Body of pancreas (tissue), 4 donors: ENCODE data around the gene PGLYRP2.

Experiments used
- CTCF ChIP-seq, 7 experiments: fragments of 450-650 bp in 4 of 7; fragments of 200-600 bp in 3 of 7; sonication (generic) in 3 of 7; IDR thresholded peaks; one replicate each; pipeline ENCODE4 v1.5.1; 2016 to 2019; ENCODE audit warnings: antibody characterized with exemption in 7 of 7
- POLR2A ChIP-seq, 3 donors: fragments of 450-650 bp; IDR thresholded peaks; one replicate each; pipeline ENCODE4 v1.6.1; 2016; ENCODE audit warnings: antibody characterized with exemption in 3 of 3, mild to moderate bottlenecking in 2 of 3

GRCh38 chr19:15423130-15423529 lies 56.2 kb downstream of the PGLYRP2 start:
- TF ChIP-seq POLR2A (IDR thresholded peaks at IDR 0.05): no peak
- no peak for TF ChIP-seq CTCF (IDR thresholded peaks at IDR 0.05)
